ENCODE measurements around the gene LIMK1. TPM values are rescaled to one million over a fixed set of nuclear protein-coding genes. Genes with fewer than 3 reads are reported as not detected.

Gene LIMK1
- total RNA-seq, 2 donors from 2014 or later = 11.1 to 16.5 TPM

DNA sequence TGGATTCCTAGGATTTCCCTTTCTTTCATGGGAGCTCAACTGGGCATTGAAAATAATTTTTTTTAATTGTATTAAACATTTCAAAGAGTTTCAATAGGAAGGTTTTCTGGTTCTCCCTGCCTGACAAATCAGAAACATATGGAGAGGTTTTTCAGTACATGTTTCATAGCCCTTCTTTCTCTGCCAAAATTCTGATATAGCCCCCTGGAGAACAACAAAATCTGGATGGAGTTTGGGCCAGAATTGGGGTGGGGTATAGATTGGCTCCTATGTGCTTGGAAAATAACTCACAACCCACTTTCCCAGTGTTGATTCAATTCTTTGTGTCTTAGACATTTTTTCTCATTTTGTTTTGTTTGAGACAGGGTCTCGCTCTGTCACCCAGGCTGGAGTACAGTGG is 66.0 kb downstream of the LIMK1 start:
- intact Hi-C loops (cut with DNase I) = no loop called here
- DNase-seq = no peak
- Histone ChIP-seq H3K9me3 (no peaks in the 10 kb centered on the region), H3K27me3 (no peaks in the 10 kb centered on the region), H3K27ac (no peak overlapping the region), H3K4me1 (no peaks in the 10 kb centered on the region), H3K4me3 (no peak overlapping the region), H3K36me3 (no peaks in the 10 kb centered on the region), H3K9ac (ENCODE audit: low read depth in 2 of 2, low read length in 2 of 2) (no peak overlapping the region)
- no peak for TF ChIP-seq CTCF (IDR thresholded peaks at IDR 0.05)

GRCh38 chr7:74153736-74154135 is 70.1 kb downstream of the LIMK1 start:
- TF ChIP-seq CTCF (IDR thresholded peaks at IDR 0.05) = no peak
- H3K9ac ChIP-seq (ENCODE audit: low read depth in 2 of 2, low read length in 2 of 2) = no peak overlapping the region
- no peaks in the 10 kb centered on the region for H3K9me3 ChIP-seq
- no peak overlapping the region for H3K4me3 ChIP-seq
- H3K27me3 ChIP-seq = no peaks in the 10 kb centered on the region
- no peak overlapping the region for H3K27ac ChIP-seq
- intact Hi-C loops (cut with DNase I) = no loop called here
- H3K4me1 ChIP-seq = no peaks in the 10 kb centered on the region
- no peak for DNase-seq
- no peaks in the 10 kb centered on the region for H3K36me3 ChIP-seq

DNA sequence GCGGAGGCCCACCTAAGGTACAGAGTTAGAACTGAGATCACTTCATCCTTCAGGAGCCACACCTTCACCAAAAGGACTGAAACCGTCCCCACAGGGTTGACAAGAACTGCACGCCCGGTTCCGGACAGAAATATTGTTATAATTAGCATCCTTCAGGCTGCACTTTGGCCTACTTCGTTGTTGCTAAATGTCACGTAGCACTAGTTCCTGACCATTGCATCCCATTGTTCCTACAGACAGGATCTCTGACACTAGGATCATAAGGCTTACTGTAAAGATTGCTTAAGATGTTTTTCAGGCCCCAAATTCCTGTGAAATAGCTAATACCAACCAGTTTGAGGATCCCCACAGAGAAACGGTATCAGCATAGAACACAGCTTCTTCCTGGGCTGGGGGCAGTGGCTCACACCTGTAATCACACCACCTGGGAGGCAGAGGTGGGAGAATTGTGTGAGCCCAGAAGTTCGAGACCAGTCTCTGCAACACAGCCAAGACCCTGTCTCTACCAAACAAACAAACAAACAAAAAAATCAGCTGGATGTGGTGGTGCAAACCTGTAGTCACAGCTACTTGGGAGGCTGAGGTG is 72.3 kb downstream of the LIMK1 start:
- H3K4me3 ChIP-seq = no peak overlapping the region
- H3K36me3 ChIP-seq = no peaks in the 10 kb centered on the region
- H3K4me1 ChIP-seq = no peaks in the 10 kb centered on the region
- no peaks in the 10 kb centered on the region for H3K27me3 ChIP-seq
- H3K27ac ChIP-seq = no peak overlapping the region
- no peaks in the 10 kb centered on the region for H3K9me3 ChIP-seq
- intact Hi-C loops (cut with DNase I) = no loop called here
- TF ChIP-seq CTCF (IDR thresholded peaks at IDR 0.05) = no peak
- DNase-seq = no peak
- no peak overlapping the region for H3K9ac ChIP-seq (ENCODE audit: low read depth in 2 of 2, low read length in 2 of 2)

- Histone ChIP-seq H3K9ac (ENCODE audit: low read depth in 2 of 2, low read length in 2 of 2) (no peak overlapping the region), H3K36me3 (no peaks in the 10 kb centered on the region), H3K4me3 (no peak overlapping the region), H3K27ac (no peak overlapping the region), H3K27me3 (no peaks in the 10 kb centered on the region), H3K4me1 (no peaks in the 10 kb centered on the region), H3K9me3 (no peaks in the 10 kb centered on the region)
- intact Hi-C loops (cut with DNase I) = no loop called here
- no peak for DNase-seq
- TF ChIP-seq CTCF (IDR thresholded peaks at IDR 0.05) = no peak
Observed at GRCh38 chr7:74157605-74158004, 74.0 kb downstream of the LIMK1 start.

DNA sequence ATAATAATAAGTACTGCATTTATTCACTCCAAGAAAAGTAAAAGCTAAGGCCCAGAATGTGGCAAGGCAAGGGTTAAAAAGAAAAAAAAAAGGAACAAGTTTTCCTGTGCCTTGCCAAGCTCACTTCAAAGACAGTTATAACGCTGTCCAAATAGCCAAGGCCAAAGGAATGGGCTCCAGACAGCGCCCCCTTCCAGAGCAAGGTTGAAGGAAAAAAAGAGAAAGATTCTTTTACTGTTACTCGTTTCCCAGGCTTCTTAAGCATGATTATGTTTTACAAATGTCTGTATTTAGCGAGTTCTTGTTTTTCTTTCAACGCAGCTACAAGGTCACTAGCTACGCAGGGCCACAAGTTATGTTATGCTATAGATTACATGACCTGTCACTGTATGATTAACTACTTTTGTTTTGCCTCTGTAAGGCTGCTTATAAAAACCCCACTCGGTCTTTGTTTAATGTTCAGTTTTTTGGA is 81.4 kb downstream of the LIMK1 start:
- Histone ChIP-seq H3K27me3 (no peaks in the 10 kb centered on the region), H3K27ac (no peak overlapping the region), H3K4me1 (no peaks in the 10 kb centered on the region), H3K36me3 (no peaks in the 10 kb centered on the region), H3K9me3 (no peaks in the 10 kb centered on the region), H3K9ac (ENCODE audit: low read depth in 2 of 2, low read length in 2 of 2) (peak overlapping the region in 1 of 2 donors; percentile 9), H3K4me3 (no peak overlapping the region)
- DNase-seq = no peak
- intact Hi-C loops (cut with DNase I) = no loop called here
- no peak for TF ChIP-seq CTCF (IDR thresholded peaks at IDR 0.05)

Data from colonic mucosa (tissue), 4 donors.